SK-N-SH treated with all-trans-retinoic acid at 6 μM for 48 hours (cell line): ENCODE measurements around the gene RAPGEF4.

Experiments
- ISL1 ChIP-seq: fragments of 250-450 bp; sonication (Bioruptor Pico); IDR thresholded peaks from 2 replicates; pipeline ENCODE4 v2.1.2; 2022; ENCODE audit warnings: mild to moderate bottlenecking, moderate library complexity
- OSR1 ChIP-seq: fragments of 250-450 bp; sonication (Bioruptor Pico); IDR thresholded peaks from 2 replicates; pipeline ENCODE4 v1.8.0; 2022; ENCODE audit warnings: moderate library complexity, mild to moderate bottlenecking, inconsistent platforms
- SNAI2 ChIP-seq: fragments of 250-450 bp; sonication (Bioruptor Pico); IDR thresholded peaks from 2 replicates; pipeline ENCODE4 v1.5.0; 2020; ENCODE audit warnings: mild to moderate bottlenecking, moderate library complexity
- ZC3H10 ChIP-seq: fragments of 250-450 bp; sonication (Bioruptor Pico); IDR thresholded peaks from 2 replicates; pipeline ENCODE4 v1.5.1; 2021; ENCODE audit warnings: mild to moderate bottlenecking, moderate library complexity
- ZFP30 ChIP-seq: fragments of 450-650 bp; formaldehyde crosslinking; IDR thresholded peaks from 2 replicates; pipeline ENCODE4 v1.5.0; 2022; ENCODE audit warnings: mild to moderate bottlenecking, moderate library complexity
- TF ChIP-seq, protein P1 (sequence below): fragments of 250-450 bp; sonication (Bioruptor Pico); IDR thresholded peaks from 2 replicates; pipeline ENCODE4 v1.8.0; 2020; ENCODE audit warnings: mild to moderate bottlenecking, moderate library complexity, borderline replicate concordance
- TF ChIP-seq, protein P2 (sequence below): fragments of 250-450 bp; sonication (Bioruptor Pico); IDR thresholded peaks from 2 replicates; pipeline ENCODE4 v1.8.0; 2021; ENCODE audit warnings: low read depth, mild to moderate bottlenecking, moderate library complexity, borderline replicate concordance
- TF ChIP-seq, protein P3 (sequence below): fragments of 250-450 bp; sonication (Bioruptor Pico); IDR thresholded peaks from 2 replicates; pipeline ENCODE4 v1.5.1; 2020; ENCODE audit warnings: low read depth, mild to moderate bottlenecking, moderate library complexity
- TF ChIP-seq, protein P4 (sequence below): fragments of 250-450 bp; sonication (Bioruptor Pico); IDR thresholded peaks from 2 replicates; pipeline ENCODE4 v1.5.1; 2021; ENCODE audit warnings: mild to moderate bottlenecking, moderate library complexity

DNA sequence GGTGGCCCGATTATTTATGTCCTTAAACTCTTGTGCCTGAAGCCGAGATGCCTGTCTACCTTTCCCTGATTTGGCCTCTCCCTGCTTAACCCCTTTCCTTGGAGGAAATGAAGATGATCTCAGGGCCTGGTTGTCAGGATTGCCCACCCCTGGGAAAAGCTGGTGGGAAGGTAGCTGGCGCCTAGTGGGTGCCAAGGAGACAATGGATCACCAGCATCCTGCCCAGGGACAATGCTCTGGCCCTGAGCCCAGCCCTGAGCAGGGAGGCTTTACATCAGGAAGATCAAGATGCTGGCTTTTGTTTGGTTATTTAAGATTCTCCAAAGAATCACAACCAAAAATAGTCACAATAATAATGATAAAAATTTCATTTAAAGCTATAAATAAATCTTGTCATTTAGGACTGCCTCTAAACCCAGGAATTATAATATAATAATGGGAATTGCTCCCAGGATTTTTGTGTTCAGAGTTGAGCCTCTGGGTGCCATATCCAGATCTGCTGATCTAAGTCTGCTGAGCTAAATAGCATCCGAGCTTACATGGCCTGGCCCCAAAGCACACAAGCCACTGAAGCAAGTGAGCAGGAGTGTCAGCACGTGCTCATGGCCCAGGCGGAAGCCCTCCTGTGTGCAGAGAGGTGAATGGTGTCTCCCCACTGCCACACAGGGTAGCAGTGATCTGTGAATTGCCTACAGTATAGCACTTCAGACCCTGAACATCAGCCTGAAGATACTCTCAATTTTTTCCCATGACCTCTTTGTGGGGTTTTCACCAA lies 282.2 kb downstream of the RAPGEF4 start:
- TF ChIP-seq, protein P1, sequence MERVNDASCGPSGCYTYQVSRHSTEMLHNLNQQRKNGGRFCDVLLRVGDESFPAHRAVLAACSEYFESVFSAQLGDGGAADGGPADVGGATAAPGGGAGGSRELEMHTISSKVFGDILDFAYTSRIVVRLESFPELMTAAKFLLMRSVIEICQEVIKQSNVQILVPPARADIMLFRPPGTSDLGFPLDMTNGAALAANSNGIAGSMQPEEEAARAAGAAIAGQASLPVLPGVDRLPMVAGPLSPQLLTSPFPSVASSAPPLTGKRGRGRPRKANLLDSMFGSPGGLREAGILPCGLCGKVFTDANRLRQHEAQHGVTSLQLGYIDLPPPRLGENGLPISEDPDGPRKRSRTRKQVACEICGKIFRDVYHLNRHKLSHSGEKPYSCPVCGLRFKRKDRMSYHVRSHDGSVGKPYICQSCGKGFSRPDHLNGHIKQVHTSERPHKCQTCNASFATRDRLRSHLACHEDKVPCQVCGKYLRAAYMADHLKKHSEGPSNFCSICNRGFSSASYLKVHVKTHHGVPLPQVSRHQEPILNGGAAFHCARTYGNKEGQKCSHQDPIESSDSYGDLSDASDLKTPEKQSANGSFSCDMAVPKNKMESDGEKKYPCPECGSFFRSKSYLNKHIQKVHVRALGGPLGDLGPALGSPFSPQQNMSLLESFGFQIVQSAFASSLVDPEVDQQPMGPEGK (CRISPR knock-in tag) = no peak
- TF ChIP-seq ZC3H10 (no peak), ISL1 (no peak), SNAI2 (CRISPR knock-in tag) (no peak), ZFP30 (CRISPR knock-in tag) (no peak), OSR1 (no peak)
- TF ChIP-seq, protein P2, sequence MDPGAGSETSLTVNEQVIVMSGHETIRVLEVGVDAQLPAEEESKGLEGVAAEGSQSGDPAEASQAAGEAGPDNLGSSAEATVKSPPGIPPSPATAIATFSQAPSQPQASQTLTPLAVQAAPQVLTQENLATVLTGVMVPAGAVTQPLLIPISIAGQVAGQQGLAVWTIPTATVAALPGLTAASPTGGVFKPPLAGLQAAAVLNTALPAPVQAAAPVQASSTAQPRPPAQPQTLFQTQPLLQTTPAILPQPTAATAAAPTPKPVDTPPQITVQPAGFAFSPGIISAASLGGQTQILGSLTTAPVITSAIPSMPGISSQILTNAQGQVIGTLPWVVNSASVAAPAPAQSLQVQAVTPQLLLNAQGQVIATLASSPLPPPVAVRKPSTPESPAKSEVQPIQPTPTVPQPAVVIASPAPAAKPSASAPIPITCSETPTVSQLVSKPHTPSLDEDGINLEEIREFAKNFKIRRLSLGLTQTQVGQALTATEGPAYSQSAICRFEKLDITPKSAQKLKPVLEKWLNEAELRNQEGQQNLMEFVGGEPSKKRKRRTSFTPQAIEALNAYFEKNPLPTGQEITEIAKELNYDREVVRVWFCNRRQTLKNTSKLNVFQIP (CRISPR knock-in tag) = no peak
- TF ChIP-seq, protein P3, sequence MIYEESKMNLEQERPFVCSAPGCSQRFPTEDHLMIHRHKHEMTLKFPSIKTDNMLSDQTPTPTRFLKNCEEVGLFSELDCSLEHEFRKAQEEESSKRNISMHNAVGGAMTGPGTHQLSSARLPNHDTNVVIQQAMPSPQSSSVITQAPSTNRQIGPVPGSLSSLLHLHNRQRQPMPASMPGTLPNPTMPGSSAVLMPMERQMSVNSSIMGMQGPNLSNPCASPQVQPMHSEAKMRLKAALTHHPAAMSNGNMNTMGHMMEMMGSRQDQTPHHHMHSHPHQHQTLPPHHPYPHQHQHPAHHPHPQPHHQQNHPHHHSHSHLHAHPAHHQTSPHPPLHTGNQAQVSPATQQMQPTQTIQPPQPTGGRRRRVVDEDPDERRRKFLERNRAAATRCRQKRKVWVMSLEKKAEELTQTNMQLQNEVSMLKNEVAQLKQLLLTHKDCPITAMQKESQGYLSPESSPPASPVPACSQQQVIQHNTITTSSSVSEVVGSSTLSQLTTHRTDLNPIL = no peak
- TF ChIP-seq, protein P4, sequence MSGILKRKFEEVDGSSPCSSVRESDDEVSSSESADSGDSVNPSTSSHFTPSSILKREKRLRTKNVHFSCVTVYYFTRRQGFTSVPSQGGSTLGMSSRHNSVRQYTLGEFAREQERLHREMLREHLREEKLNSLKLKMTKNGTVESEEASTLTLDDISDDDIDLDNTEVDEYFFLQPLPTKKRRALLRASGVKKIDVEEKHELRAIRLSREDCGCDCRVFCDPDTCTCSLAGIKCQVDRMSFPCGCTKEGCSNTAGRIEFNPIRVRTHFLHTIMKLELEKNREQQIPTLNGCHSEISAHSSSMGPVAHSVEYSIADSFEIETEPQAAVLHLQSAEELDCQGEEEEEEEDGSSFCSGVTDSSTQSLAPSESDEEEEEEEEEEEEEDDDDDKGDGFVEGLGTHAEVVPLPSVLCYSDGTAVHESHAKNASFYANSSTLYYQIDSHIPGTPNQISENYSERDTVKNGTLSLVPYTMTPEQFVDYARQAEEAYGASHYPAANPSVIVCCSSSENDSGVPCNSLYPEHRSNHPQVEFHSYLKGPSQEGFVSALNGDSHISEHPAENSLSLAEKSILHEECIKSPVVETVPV (CRISPR knock-in tag) = no peak
